Body of pancreas (tissue), 4 donors: ENCODE results near the gene CEP128.

Experiments
- POLR2A ChIP-seq, 3 donors: fragments of 450-650 bp; IDR thresholded peaks; one replicate each; pipeline ENCODE4 v1.6.1; 2016; ENCODE audit warnings: antibody characterized with exemption in 3 of 3, mild to moderate bottlenecking in 2 of 3
- TF ChIP-seq, protein P1 (sequence below), 7 experiments: fragments of 450-650 bp in 4 of 7; fragments of 200-600 bp in 3 of 7; sonication (generic) in 3 of 7; IDR thresholded peaks; one replicate each; pipeline ENCODE4 v1.5.1; 2016 to 2019; ENCODE audit warnings: antibody characterized with exemption in 7 of 7

DNA sequence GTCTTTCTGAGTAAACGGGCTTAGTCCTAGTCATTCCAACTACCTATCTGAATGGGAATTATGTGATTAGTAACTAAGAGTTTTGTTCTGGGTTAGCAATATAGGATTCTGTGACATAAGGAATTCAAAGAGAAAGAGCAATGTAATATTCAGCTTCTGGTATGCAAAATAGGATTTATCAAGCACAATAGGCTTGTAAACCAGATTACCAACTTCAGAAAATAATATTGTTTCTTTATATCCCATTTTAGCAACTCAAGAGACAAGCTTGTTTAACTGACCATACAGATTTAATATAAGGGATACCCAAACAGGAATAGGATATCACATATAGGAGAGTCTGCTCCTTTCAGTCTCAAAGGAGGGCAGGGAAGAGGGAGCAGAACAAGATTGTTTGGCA is 240.9 kb downstream of the CEP128 start:
- TF ChIP-seq, protein P1, sequence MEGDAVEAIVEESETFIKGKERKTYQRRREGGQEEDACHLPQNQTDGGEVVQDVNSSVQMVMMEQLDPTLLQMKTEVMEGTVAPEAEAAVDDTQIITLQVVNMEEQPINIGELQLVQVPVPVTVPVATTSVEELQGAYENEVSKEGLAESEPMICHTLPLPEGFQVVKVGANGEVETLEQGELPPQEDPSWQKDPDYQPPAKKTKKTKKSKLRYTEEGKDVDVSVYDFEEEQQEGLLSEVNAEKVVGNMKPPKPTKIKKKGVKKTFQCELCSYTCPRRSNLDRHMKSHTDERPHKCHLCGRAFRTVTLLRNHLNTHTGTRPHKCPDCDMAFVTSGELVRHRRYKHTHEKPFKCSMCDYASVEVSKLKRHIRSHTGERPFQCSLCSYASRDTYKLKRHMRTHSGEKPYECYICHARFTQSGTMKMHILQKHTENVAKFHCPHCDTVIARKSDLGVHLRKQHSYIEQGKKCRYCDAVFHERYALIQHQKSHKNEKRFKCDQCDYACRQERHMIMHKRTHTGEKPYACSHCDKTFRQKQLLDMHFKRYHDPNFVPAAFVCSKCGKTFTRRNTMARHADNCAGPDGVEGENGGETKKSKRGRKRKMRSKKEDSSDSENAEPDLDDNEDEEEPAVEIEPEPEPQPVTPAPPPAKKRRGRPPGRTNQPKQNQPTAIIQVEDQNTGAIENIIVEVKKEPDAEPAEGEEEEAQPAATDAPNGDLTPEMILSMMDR (IDR thresholded peaks at IDR 0.05) = no peak
- no peak for TF ChIP-seq POLR2A (IDR thresholded peaks at IDR 0.05)
